Measurements from ENCODE around the gene KAT2B.

- TF ChIP-seq CTCF (IDR thresholded peaks at IDR 0.05 in 4 of 5, conservative IDR thresholded peaks at IDR 0.05 in 1 of 5), result no peak
- no peak for TF ChIP-seq POLR2A (IDR thresholded peaks at IDR 0.05)
Observed at GRCh38 chr3:20064387-20064786, 24.1 kb downstream of the KAT2B start.
